Posterior cingulate gyrus (tissue), 11 donors: ENCODE data around the gene FAM168B.

Source experiments
- DNase-seq, 10 donors: peaks; one replicate each; pipeline versions ENCODE4 v3.0.0 to v3.0.0-alpha.2; 2020 to 2021; ENCODE audit warnings: mixed read lengths in 3 of 10
- intact Hi-C: fragments of 100-400 bp; cut with DNase I; formaldehyde crosslinking; loops from one replicate; pipeline ENCODE4 v1.15.1; 2023

FAM168B gene

GRCh38 chr2:131031431-131031841 is 61.8 kb downstream of the FAM168B start:
- intact Hi-C loops, result loop anchor here (2.0 to 5.0 kb wide), 4 partner anchors 61 to 117 kb away; partner anchors contain the start of genes FAM168B and PLEKHB2
- DNase-seq, result peak in 1 of 10 donors; percentile 9

GRCh38 chr2:131030478-131030971 is 62.7 kb downstream of the FAM168B start:
- intact Hi-C loops, result loop anchor here (2.0 to 5.0 kb wide), 4 partner anchors 62 to 118 kb away; partner anchors contain the start of genes FAM168B and PLEKHB2
- DNase-seq, result peak; percentile 73 to 97 (median 84)

- intact Hi-C loops, result loop anchor here (2.0 to 5.0 kb wide), 4 partner anchors 63 to 119 kb away; partner anchors contain the start of genes FAM168B and PLEKHB2
- DNase-seq, result peak in 2 of 10 donors; percentile 42 to 77
These were observed 63.4 kb downstream of the FAM168B start for GRCh38 chr2:131029812-131030211.

GRCh38 chr2:131027566-131028528 is 65.4 kb downstream of the FAM168B start:
- DNase-seq, result no peak
- intact Hi-C loops, result no loop called here

GRCh38 chr2:131026919-131027318 is 66.3 kb downstream of the FAM168B start:
- intact Hi-C loops, result no loop called here
- DNase-seq, result no peak

- intact Hi-C loops, result no loop called here
- DNase-seq, result no peak
These were observed 69.5 kb downstream of the FAM168B start for GRCh38 chr2:131023758-131024157.

- intact Hi-C loops, result no loop called here
- DNase-seq, result no peak
These were observed 70.5 kb downstream of the FAM168B start for GRCh38 chr2:131022731-131023130.

GRCh38 chr2:131016826-131017741 is 76.2 kb downstream of the FAM168B start:
- intact Hi-C loops, result no loop called here
- peak in 1 of 10 donors; percentile 69 for DNase-seq

- intact Hi-C loops, result no loop called here
These were observed 77.5 kb downstream of the FAM168B start for GRCh38 chr2:131015764-131016163.

GRCh38 chr2:131014141-131014540 is 79.1 kb downstream of the FAM168B start:
- intact Hi-C loops, result no loop called here
- no peak for DNase-seq

More at GRCh38 chr2:131015764-131016163, 77.5 kb downstream of the FAM168B start:
- peak in 1 of 10 donors; percentile 63 for DNase-seq

- intact Hi-C loops, result no loop called here
- DNase-seq, result no peak
These were observed 81.8 kb downstream of the FAM168B start for GRCh38 chr2:131011486-131011885.

GRCh38 chr2:131010566-131010965 is 82.7 kb downstream of the FAM168B start:
- intact Hi-C loops, result no loop called here
- DNase-seq, result no peak

- DNase-seq, result no peak
- intact Hi-C loops, result no loop called here
These were observed 83.4 kb downstream of the FAM168B start for GRCh38 chr2:131009713-131010475.

- no peak for DNase-seq
- intact Hi-C loops, result no loop called here
These were observed 84.3 kb downstream of the FAM168B start for GRCh38 chr2:131008967-131009366.

GRCh38 chr2:131006561-131006960 is 86.7 kb downstream of the FAM168B start:
- DNase-seq, result no peak
- intact Hi-C loops, result no loop called here

- intact Hi-C loops, result no loop called here
- DNase-seq, result no peak
These were observed 87.9 kb downstream of the FAM168B start for GRCh38 chr2:131005216-131005935.

- no peak for DNase-seq
- intact Hi-C loops, result no loop called here
These were observed 88.6 kb downstream of the FAM168B start for GRCh38 chr2:131004446-131005209.

- intact Hi-C loops, result no loop called here
- no peak for DNase-seq
These were observed 94.7 kb downstream of the FAM168B start for GRCh38 chr2:130998561-130998960.
